NCI-H226 (cell line): ENCODE measurements around the gene CEP152.
A peak's percentile ranks its signal among the peaks of the same experiment; 100 is the strongest.

ENCODE experiments used
- DNase-seq: peaks from one replicate; pipeline ENCODE4 v3.0.0-alpha.2; 2015

Gene CEP152

DNA sequence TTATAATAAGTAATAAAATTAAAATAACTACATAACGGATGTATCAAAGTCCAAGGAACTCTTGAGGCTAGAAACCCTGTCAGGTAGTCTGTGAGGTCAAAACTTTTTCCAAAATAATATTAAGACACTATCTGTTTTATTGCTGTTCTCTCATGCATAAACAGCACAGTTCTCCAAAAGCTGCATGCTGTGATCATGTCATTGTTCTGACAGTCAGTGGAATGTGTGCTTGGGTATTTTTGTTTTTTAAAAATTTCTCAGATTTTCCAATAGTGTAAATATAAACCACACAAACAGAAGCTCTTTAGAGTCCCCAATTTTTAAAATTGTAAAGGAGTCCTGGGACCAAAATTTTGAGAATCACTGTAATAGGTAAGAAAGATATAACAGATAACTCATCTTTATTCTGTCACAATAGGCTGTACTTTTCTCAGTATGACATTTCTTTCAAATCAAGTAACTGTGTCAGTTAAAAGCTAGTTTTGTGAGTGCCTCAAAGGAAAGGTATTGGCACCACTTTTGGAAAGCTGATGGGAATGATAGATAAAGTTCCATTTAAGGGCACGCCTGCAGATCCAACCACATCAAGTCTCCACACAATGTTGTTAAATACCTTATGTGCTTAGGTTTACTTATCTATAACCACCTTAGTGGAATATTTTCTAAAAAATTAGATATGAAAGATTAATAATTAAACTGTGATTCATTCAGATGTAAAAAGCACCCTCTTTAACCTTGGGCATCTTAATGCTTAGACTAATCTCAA lies 49.3 kb downstream of the CEP152 start:
- DNase-seq = no peak

GRCh38 chr15:48759921-48760320 lies 50.9 kb downstream of the CEP152 start:
- peak; percentile 8 for DNase-seq

- no peak for DNase-seq
These were observed 53.2 kb downstream of the CEP152 start for GRCh38 chr15:48757661-48758060.

GRCh38 chr15:48754011-48754410 lies 56.9 kb downstream of the CEP152 start:
- no peak for DNase-seq

DNA sequence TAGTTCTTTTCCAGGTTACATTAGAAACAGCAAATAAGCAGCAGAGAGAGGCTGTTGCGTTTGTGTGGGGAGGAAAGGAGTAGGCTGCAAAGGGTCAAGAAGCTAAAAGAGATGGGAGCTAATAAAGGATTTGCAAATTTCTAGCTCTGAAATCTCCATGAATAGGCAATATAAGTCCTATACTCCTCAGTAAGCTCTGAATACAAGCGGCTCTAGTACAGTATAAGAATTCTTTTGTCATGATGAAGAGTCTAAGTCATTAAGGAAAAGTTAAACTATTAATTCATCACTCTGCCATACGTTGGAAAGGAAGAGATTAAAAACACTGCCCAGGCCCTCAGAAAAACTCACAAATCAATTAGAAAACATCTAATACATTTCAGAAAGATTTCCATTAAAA lies 59.3 kb downstream of the CEP152 start:
- no peak for DNase-seq

DNA sequence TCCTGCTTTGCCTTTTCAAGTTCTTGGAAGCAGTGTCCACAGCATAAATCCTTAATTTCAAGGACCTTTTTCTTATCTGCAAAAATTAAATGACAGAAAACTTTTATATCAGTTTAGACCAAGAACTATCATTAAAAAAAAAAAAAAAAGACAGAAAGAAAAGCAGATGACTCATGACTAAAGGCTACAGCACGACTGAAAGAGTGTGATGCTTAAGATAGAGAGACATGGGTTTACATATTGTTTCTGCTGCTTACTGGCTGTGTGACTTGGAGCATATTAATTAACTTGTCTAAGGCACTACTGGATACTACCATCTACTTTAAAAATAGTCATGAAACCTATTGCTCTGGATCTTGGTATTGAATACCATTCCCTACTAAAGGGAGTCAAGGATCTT lies 62.3 kb downstream of the CEP152 start:
- no peak for DNase-seq

GRCh38 chr15:48733615-48734014 lies 77.3 kb downstream of the CEP152 start:
- no peak for DNase-seq

GRCh38 chr15:48730506-48730905 lies 80.4 kb downstream of the CEP152 start:
- DNase-seq = no peak

- DNase-seq = no peak
These were observed 86.9 kb downstream of the CEP152 start for GRCh38 chr15:48723969-48724368.

GRCh38 chr15:48722764-48723661 lies 87.9 kb downstream of the CEP152 start:
- DNase-seq = peak; percentile 90

DNA sequence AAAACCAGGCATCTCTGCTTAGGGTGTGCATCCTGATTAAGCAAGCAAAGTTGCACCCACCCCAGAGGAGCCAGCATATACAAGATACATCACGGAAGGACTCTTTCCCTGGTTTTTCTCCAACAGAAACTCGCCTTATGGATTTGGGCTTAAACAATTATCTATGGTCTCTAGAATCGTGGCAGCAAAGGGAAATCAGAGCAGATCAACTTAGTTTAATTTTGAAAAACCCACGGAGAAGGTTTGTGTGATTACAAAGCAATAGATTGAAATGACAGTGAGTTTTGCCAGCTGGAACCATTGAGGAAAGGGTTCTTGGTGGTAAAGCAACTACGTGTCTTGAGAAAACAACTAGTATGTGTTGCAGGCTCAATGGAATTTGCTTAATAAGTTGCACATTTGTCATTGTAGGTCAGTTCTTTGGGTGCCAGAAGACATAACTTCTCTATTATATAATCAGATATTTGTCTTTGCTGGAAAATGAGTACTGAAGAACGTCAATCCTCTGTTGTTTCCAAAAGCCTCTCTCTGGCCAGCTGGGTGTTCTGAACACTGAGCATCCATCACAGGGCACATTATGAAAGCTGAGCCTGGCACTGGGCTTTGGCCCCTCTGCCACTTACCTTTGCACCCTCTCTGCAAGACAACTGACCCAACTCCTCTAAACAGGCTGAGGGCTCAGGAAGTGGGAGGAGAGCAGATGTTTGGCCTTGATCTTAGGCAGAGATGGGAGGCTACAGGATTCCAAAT lies 89.6 kb downstream of the CEP152 start:
- no peak for DNase-seq

- no peak for DNase-seq
These were observed 90.2 kb downstream of the CEP152 start for GRCh38 chr15:48720646-48721045.

DNA sequence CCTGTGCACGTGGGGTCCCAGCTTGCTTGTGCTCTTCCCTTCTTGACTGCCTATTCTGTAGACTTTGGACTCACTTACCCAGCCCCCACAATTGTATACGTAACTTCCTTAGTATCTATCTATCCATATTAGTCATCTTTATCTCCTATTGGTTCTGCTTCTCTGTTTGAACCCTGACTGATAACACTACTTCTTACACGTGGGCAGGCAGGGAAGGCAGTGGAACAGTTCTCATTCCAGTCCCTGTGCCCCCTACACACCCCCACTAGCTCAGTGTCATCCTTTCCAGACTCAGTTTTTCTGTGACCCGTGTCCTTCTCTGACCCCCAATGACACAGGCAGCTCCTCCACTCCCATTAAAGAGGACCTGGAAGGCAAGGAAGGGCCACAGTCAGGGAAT lies 91.2 kb downstream of the CEP152 start:
- DNase-seq = no peak

DNA sequence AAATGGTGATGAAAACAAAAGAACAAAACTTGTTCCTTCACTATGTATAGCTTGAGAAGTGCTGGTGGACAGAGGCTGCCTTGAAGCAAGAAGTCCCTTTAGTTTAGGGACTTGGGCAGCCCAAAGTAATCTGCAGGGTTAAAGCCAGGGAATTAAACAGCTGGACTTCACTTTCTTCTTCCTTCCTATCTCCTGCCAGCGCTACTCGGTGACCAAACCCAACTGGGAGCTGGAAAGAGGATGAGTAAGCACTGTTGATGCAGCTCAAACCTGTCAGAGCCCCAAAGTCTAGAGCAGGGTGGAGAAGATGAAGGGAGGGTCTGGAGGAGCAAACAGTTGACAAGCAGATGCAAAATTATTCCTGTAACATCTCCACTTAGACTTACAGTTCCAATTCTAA lies 92.2 kb downstream of the CEP152 start:
- DNase-seq = peak; percentile 35

DNA sequence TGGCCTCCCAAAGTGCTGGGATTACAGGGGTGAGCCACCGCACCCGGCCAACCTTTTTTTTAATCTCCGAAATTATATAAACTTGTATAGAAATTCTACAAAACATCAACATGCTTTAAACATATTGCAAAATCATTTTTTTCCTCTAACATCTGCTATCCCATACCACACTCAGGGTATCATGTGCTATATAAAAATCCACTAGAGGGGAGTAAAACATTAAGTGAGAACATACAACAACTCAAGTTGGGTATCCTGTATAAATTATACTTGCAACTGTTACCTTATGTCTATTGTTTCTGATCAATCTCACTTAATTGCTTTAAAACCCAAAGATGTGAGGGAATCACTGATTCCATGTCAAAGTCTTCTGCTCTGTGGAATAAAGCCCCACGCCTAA lies 93.4 kb downstream of the CEP152 start:
- no peak for DNase-seq

- no peak for DNase-seq
These were observed 98.3 kb downstream of the CEP152 start for GRCh38 chr15:48712546-48712945.

GRCh38 chr15:48710952-48711495 lies 99.8 kb downstream of the CEP152 start:
- DNase-seq = no peak

DNA sequence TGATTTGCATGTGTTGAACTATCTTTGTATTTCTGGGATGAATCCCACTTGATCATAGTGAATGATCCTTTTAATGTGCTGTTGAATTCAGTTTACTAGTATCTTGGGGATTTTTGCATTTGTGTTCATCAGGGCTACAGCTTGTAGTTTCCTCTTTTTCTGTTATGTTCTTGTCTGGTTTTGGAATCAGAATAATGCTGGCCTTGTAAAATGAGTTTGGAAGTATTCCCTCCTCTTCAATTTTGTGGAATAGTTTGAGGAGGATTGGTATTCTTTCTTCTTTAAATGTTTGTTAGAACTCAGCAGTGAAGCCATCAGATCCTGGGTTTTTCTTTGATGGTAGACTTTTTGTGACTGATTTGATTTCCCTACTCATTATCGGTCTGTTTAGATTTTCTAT lies 102.2 kb downstream of the CEP152 start:
- no peak for DNase-seq

- no peak for DNase-seq
These were observed 105.5 kb downstream of the CEP152 start for GRCh38 chr15:48705381-48705780.

- DNase-seq = peak; percentile 49
These were observed 107.3 kb downstream of the CEP152 start for GRCh38 chr15:48703544-48703943.

DNA sequence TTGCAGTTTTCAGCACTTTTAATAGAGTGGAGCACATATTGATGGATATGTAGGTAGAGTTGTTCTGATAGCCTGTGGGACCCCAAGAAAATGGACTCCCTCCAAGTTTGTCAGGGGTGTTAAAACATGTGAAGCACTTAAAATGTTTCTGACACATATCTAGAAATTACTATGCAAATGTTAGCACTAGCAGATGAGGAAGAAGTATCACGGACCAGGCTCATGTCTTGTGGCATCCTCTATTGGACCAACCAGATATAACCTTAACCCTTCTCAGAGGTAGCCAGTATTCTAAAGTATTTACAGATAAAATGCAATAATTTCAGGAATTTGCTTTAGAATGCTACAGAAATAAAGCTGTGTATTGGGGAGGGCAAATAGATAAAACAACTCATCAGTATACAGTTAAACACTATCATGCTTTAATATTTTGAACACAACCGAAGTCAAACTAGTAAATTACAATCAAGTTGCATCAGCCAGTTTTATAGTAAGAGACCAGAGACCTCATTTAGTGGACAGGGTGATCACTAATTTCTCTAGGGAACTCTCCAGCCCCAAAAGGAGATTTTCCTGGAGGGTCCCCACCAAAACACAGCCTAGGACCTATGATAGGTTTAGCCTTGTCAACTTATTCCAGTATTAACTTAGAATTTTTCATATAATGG lies 108.2 kb downstream of the CEP152 start:
- no peak for DNase-seq

GRCh38 chr15:48696627-48697312 lies 114.1 kb downstream of the CEP152 start:
- no peak for DNase-seq
